Subcutaneous abdominal adipose tissue (tissue), 5 donors: Measurements from ENCODE around the gene ST6GALNAC3.
"Not testable (repeated sequence)": the region's sequence is repeated elsewhere in the genome, so short reads cannot be mapped to it uniquely, and the experiment has no call there.

Source experiments
- H3K27ac ChIP-seq: one replicate; pipeline ENCODE4 v1.7.0; 2013; ENCODE audit warnings: low read depth, mild to moderate bottlenecking, inconsistent platforms, low read length, moderate library complexity
- H3K27me3 ChIP-seq, 5 donors: one replicate each; pipeline ENCODE4 v1.7.0; 2013; ENCODE audit warnings: low read length in 5 of 5, inconsistent platforms in 1 of 5; ENCODE audit not compliant: control insufficient read depth in 5 of 5, insufficient read depth in 4 of 5
- H3K36me3 ChIP-seq, 5 donors: one replicate each; pipeline ENCODE4 v1.7.0; 2013; ENCODE audit warnings: low read length in 5 of 5; ENCODE audit not compliant: control insufficient read depth in 5 of 5, insufficient read depth in 5 of 5
- H3K4me1 ChIP-seq, 5 donors: one replicate each; pipeline ENCODE4 v1.7.0; 2013; ENCODE audit warnings: low read length in 5 of 5, mild to moderate bottlenecking in 3 of 5, moderate library complexity in 1 of 5; ENCODE audit not compliant: control insufficient read depth in 5 of 5, insufficient read depth in 5 of 5
- H3K4me3 ChIP-seq, 5 donors: one replicate each; pipeline ENCODE4 v1.7.0; 2013; ENCODE audit warnings: low read length in 5 of 5, low read depth in 1 of 5
- H3K9ac ChIP-seq, 5 donors: one replicate each; pipeline ENCODE4 v1.7.0; 2013; ENCODE audit warnings: low read length in 5 of 5, mild to moderate bottlenecking in 4 of 5, moderate library complexity in 3 of 5
- H3K9me3 ChIP-seq, 5 donors: one replicate each; pipeline ENCODE4 v1.7.0; 2013; ENCODE audit warnings: low read length in 5 of 5; ENCODE audit not compliant: control insufficient read depth in 5 of 5
- donor health status: healthy.
- donor health status: healthy.
- donor health status: healthy.
- donor health status: healthy.
- donor health status: healthy.

ST6GALNAC3 gene

DNA sequence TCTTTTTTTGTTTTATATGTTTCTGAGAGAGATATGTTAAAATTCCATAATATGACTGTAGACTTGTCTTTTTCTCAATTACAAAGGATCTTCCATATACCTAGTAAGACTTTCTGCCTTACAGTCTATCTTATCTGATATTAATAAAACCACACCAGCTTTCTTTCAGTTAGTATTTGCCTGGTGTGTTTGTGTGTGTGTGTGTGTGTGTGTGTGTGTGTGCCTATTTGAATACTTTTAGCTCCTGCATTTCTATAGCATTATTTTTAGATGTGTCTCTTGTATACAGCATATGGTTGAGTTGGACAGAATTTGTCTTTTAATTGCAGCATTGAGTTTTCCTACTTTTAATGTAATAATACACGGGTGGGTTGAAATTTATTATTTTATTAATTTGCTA, 27.5 kb downstream of the ST6GALNAC3 start:
- no peak overlapping the region for H3K27ac ChIP-seq
- H3K4me3 ChIP-seq = no peak overlapping the region
- no peak overlapping the region for H3K9ac ChIP-seq
- H3K4me1 ChIP-seq = no peaks in the 10 kb centered on the region
- H3K36me3 ChIP-seq = no peaks in the 10 kb centered on the region
- H3K9me3 ChIP-seq = no peaks in the 10 kb centered on the region
- no peaks in the 10 kb centered on the region for H3K27me3 ChIP-seq

- peaks cover 0 to under 1% (median 0%) of the 10 kb centered on the region in 5 donors for H3K4me1 ChIP-seq
- H3K27ac ChIP-seq = no peak overlapping the region
- no peaks in the 10 kb centered on the region for H3K36me3 ChIP-seq
- no peak overlapping the region for H3K9ac ChIP-seq
- H3K27me3 ChIP-seq = no peaks in the 10 kb centered on the region
- H3K4me3 ChIP-seq = no peak overlapping the region
- H3K9me3 ChIP-seq = no peaks in the 10 kb centered on the region
Measured at GRCh38 chr1:76103034-76103433, 28.5 kb downstream of the ST6GALNAC3 start.

GRCh38 chr1:76105372-76105771, 30.8 kb downstream of the ST6GALNAC3 start:
- H3K9ac ChIP-seq = no peak overlapping the region
- no peak overlapping the region for H3K27ac ChIP-seq
- no peaks in the 10 kb centered on the region for H3K9me3 ChIP-seq
- peaks cover 0 to 19% (median 0%) of the 10 kb centered on the region in 5 donors for H3K4me1 ChIP-seq
- no peaks in the 10 kb centered on the region for H3K27me3 ChIP-seq
- no peak overlapping the region for H3K4me3 ChIP-seq
- no peaks in the 10 kb centered on the region for H3K36me3 ChIP-seq

DNA sequence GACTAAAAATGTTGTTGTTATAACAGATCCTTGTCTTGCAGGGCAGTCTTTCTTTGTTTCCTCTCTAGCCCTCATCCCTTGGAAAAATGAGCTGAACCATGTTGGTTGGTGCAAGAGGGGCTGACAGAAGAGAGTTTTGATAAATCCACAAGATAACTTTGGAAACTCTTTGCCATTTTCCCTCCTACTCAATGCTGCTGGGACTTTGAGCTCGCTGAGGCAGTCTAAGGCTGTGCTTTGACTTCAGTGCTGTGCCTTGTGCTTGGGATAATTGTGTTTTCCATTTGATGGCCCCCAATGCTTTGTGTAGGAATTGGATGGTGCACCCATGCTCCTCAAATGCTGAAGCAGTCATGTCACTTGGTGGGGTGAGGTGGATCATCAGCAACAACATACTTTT, 31.7 kb downstream of the ST6GALNAC3 start:
- H3K4me3 ChIP-seq = no peak overlapping the region
- no peaks in the 10 kb centered on the region for H3K9me3 ChIP-seq
- peaks cover 0 to 21% (median 0%) of the 10 kb centered on the region in 5 donors for H3K4me1 ChIP-seq
- no peak overlapping the region for H3K9ac ChIP-seq
- no peaks in the 10 kb centered on the region for H3K36me3 ChIP-seq
- no peak overlapping the region for H3K27ac ChIP-seq
- H3K27me3 ChIP-seq = no peaks in the 10 kb centered on the region

GRCh38 chr1:76106719-76107235, 32.2 kb downstream of the ST6GALNAC3 start:
- H3K9ac ChIP-seq = no peak overlapping the region
- H3K36me3 ChIP-seq = no peaks in the 10 kb centered on the region

GRCh38 chr1:76109404-76109803, 34.9 kb downstream of the ST6GALNAC3 start:
- no peak overlapping the region for H3K27ac ChIP-seq
- no peak overlapping the region for H3K9ac ChIP-seq
- H3K4me3 ChIP-seq = peak overlapping the region in 1 of 5 donors; percentile 6
- H3K27me3 ChIP-seq = no peaks in the 10 kb centered on the region
- no peaks in the 10 kb centered on the region for H3K36me3 ChIP-seq
- H3K9me3 ChIP-seq = no peaks in the 10 kb centered on the region
- peaks cover 0 to 21% (median 0%) of the 10 kb centered on the region in 5 donors for H3K4me1 ChIP-seq

More at GRCh38 chr1:76106719-76107235, 32.2 kb downstream of the ST6GALNAC3 start:
- no peak overlapping the region for H3K4me3 ChIP-seq
- H3K9me3 ChIP-seq = no peaks in the 10 kb centered on the region
- no peak overlapping the region for H3K27ac ChIP-seq
- H3K27me3 ChIP-seq = no peaks in the 10 kb centered on the region
- peaks cover 0 to 21% (median 0%) of the 10 kb centered on the region in 5 donors for H3K4me1 ChIP-seq

GRCh38 chr1:76109901-76110560, 35.5 kb downstream of the ST6GALNAC3 start:
- Histone ChIP-seq H3K4me1 (peaks cover 0 to 21% (median 0%) of the 10 kb centered on the region in 5 donors), H3K4me3 (no peak overlapping the region), H3K9me3 (no peaks in the 10 kb centered on the region), H3K27ac (no peak overlapping the region), H3K36me3 (no peaks in the 10 kb centered on the region), H3K9ac (no peak overlapping the region), H3K27me3 (no peaks in the 10 kb centered on the region)

- Histone ChIP-seq H3K4me1 (peaks cover 0 to 21% (median 0%) of the 10 kb centered on the region in 5 donors), H3K27ac (no peak overlapping the region), H3K9me3 (no peaks in the 10 kb centered on the region), H3K36me3 (no peaks in the 10 kb centered on the region), H3K9ac (no peak overlapping the region), H3K4me3 (no peak overlapping the region), H3K27me3 (no peaks in the 10 kb centered on the region)
Measured at GRCh38 chr1:76110666-76111065, 36.1 kb downstream of the ST6GALNAC3 start.

- not testable (repeated sequence) for H3K27ac ChIP-seq, H3K4me3 ChIP-seq, H3K36me3 ChIP-seq, H3K27me3 ChIP-seq, H3K9me3 ChIP-seq, H3K9ac ChIP-seq
- peaks cover 0 to 21% (median 0%) of the 10 kb centered on the region in 5 donors for H3K4me1 ChIP-seq
Measured at GRCh38 chr1:76112321-76112720, 37.8 kb downstream of the ST6GALNAC3 start.

- Histone ChIP-seq H3K4me3 (no peak overlapping the region), H3K9me3 (no peaks in the 10 kb centered on the region), H3K27ac (no peak overlapping the region), H3K4me1 (peaks cover 0 to 19% (median 0%) of the 10 kb centered on the region in 5 donors), H3K36me3 (no peaks in the 10 kb centered on the region), H3K27me3 (no peaks in the 10 kb centered on the region), H3K9ac (no peak overlapping the region)
Measured at GRCh38 chr1:76113446-76113845, 38.9 kb downstream of the ST6GALNAC3 start.
